OCI-LY3 (cell line): Measurements from ENCODE around the gene DCPS.
"Not testable (repeated sequence)": the region's sequence is repeated elsewhere in the genome, so short reads cannot be mapped to it uniquely, and the experiment has no call there.

Source experiments
- H2AFZ ChIP-seq: fragments of 200-600, 300-600 bp; shearing (Covaris generic); 2 replicates; pipeline ENCODE4 v1.6.0; 2014; ENCODE audit warnings: antibody characterized with exemption, low read depth, low read length
- H3K27ac ChIP-seq: fragments of 200-600, 300-600 bp; sonication (generic); 2 replicates; pipeline ENCODE4 v1.5.1; 2014; ENCODE audit warnings: mild to moderate bottlenecking, low read length, moderate library complexity, mixed read lengths
- H3K27me3 ChIP-seq: fragments of 200-600, 300-600 bp; sonication (generic); 2 replicates; pipeline ENCODE4 v1.6.1; 2014; ENCODE audit warnings: low read depth, low read length, mixed read lengths
- H3K36me3 ChIP-seq: fragments of 200-600, 300-600 bp; sonication (generic); replicated peaks from 2 replicates; pipeline ENCODE3; 2014; ENCODE audit warnings: low read depth, low read length, mixed read lengths
- H3K4me1 ChIP-seq: fragments of 300-600, 200-600 bp; sonication (generic); 2 replicates; pipeline ENCODE4 v1.6.1; 2014; ENCODE audit warnings: low read length, mixed read lengths
- H3K4me2 ChIP-seq: fragments of 200-600, 300-600 bp; sonication (generic); 2 replicates; pipeline ENCODE4 v1.6.1; 2014; ENCODE audit warnings: low read length, mixed read lengths
- H3K4me3 ChIP-seq: fragments of 300-600, 200-600 bp; sonication (generic); 2 replicates; pipeline ENCODE4 v1.5.1; 2014; ENCODE audit warnings: antibody characterized with exemption, mild to moderate bottlenecking, low read length, moderate library complexity
- H3K79me2 ChIP-seq: fragments of 300-600, 200-600 bp; shearing (Covaris generic); 2 replicates; pipeline ENCODE4 v1.6.1; 2014; ENCODE audit warnings: mild to moderate bottlenecking, low read length, mixed read lengths
- H3K9ac ChIP-seq: fragments of 300-600, 200-600 bp; shearing (Covaris generic); 2 replicates; pipeline ENCODE4 v1.6.0; 2014; ENCODE audit warnings: mild to moderate bottlenecking, low read length, moderate library complexity
- H3K9me3 ChIP-seq: fragments of 200-600, 300-600 bp; shearing (Covaris generic); 2 replicates; pipeline ENCODE4 v1.6.1; 2014; ENCODE audit warnings: low read length, mixed read lengths; ENCODE audit not compliant: insufficient read depth
- H4K20me1 ChIP-seq: fragments of 200-600, 300-600 bp; sonication (generic); 2 replicates; pipeline ENCODE4 v1.6.1; 2016; ENCODE audit warnings: low read length, mixed read lengths; ENCODE audit not compliant: insufficient read depth
- EZH2phosphoT487 ChIP-seq: fragments of 200-600 bp; shearing (Covaris generic); IDR thresholded peaks from 2 replicates; pipeline ENCODE4 v1.6.1; 2018; ENCODE audit warnings: antibody characterized with exemption, mixed run types, low read depth
- TF ChIP-seq, protein P1 (sequence below): fragments of 200-600, 300-600 bp; sonication (generic); IDR thresholded peaks from 2 replicates; pipeline ENCODE4 v1.5.1; 2014; ENCODE audit warnings: antibody characterized with exemption, low read length, low read depth

DCPS gene

DNA sequence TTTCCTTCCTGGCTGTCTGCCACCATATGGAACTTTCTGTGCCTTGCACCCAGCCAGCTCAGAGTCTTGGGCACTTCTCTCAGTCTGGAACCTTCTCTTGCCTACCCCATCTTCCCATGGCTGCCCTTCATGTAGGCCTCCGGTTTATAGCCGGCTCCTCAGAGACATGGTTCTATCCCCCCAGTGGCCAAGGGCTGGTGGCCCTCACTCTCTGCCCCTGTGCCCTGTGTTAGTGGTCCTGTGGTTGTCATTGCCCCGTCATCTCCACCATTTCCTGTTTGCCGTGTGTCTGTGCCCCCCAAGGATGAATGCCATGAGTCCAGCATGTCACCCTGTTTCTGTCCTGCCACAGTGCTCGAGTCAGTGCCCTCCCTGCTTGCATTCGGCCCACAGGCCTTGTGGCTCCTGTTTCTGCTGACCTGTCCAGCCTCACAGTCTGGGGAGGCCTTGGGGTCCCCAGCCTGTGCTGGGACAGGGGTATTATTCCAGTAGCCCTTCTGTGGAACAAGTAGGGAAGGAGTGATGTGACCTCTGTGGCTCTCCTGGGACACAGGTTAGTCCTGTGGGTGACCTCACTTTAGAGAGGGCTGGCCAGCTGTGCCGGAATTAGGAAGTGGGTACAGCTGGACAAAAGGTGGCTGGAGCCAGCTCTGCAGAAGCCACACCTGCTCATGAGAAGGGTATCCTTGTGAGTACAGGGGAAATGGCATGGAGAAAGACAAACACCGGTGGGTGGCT, 82.3 kb downstream of the DCPS start:
- Histone ChIP-seq H3K4me1 (no peaks in the 10 kb centered on the region), H3K4me2 (no peak overlapping the region), H2AFZ (no peak overlapping the region), H3K9ac (no peak overlapping the region), H3K4me3 (no peak overlapping the region), H3K27me3 (no peaks in the 10 kb centered on the region), H3K27ac (no peak overlapping the region), H3K36me3 (no peaks in the 10 kb centered on the region), H3K79me2 (no peaks in the 10 kb centered on the region), H4K20me1 (no peaks in the 10 kb centered on the region), H3K9me3 (no peaks in the 10 kb centered on the region)
- TF ChIP-seq, protein P1, sequence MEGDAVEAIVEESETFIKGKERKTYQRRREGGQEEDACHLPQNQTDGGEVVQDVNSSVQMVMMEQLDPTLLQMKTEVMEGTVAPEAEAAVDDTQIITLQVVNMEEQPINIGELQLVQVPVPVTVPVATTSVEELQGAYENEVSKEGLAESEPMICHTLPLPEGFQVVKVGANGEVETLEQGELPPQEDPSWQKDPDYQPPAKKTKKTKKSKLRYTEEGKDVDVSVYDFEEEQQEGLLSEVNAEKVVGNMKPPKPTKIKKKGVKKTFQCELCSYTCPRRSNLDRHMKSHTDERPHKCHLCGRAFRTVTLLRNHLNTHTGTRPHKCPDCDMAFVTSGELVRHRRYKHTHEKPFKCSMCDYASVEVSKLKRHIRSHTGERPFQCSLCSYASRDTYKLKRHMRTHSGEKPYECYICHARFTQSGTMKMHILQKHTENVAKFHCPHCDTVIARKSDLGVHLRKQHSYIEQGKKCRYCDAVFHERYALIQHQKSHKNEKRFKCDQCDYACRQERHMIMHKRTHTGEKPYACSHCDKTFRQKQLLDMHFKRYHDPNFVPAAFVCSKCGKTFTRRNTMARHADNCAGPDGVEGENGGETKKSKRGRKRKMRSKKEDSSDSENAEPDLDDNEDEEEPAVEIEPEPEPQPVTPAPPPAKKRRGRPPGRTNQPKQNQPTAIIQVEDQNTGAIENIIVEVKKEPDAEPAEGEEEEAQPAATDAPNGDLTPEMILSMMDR, result no peak
- no peak for TF ChIP-seq EZH2phosphoT487

DNA sequence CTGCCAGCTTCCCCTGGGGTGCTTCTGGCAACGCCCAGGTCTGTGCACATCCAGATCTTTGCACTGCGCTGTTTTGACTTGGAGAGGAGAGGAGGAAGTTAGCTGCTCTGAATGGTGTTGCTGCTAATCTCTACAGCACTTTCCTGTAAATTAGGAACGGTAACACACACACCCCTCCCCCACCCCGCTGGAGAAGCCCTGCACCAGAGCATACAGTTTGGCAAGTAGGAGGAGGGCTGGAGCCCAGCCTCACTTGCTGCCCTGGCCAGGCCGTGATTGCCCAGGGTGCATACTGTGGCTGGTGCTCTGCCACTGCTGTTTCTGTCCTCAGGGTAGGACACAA, 82.8 kb downstream of the DCPS start:
- H3K4me2 ChIP-seq, H3K27ac ChIP-seq, H3K4me3 ChIP-seq, H3K4me1 ChIP-seq, H3K9ac ChIP-seq, H3K36me3 ChIP-seq, H2AFZ ChIP-seq, H4K20me1 ChIP-seq, H3K9me3 ChIP-seq, H3K79me2 ChIP-seq, H3K27me3 ChIP-seq: not testable (repeated sequence)

DNA sequence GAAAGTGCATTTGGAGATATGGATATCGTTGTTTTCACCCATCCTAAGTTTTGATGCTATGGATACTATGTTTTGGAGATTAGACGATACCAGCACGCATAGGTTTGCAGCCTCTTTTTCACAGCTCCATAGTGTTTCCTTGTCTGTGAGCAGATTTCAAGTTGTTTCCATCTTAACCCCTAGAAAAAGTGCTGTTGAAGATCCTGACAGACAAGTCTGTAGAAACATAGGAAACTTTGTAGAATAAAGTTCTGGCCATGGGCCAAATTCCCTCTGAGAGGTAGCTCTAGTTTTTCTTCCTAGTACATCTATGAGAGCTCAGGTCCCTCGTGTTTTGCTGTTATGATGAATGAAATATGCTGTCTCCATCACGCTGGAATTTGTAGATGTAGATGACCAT, 84.0 kb downstream of the DCPS start:
- H3K4me3 ChIP-seq, result no peak overlapping the region
- no peaks in the 10 kb centered on the region for H3K79me2 ChIP-seq
- H3K27me3 ChIP-seq, result no peaks in the 10 kb centered on the region

DNA sequence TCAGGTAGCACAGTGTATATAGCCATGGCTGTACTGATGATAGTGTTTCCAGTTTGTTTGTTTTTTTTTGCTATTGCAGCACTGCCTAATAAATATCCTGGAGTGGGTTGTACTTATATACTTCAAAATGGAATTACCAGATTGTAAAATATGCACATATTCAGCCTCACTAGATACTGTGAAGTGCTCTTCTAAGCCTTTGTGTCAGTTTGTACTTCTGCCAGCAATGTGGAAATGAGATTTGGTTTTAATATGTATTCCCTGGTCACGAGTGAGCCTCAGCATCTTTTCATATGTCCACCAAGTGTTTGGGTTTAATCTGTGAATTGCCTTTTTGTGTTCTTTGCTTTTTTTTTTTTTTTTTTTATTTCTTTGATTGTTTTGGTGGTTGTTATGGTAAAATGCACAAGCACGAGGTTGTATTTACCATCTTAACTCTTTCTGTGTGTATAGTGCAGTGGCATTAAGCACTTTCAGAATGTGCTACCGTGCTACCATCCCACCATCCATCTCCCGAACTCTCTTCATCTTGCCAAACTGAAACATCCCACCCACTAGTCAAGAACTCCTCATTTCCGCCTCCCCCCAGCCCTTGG, 86.5 kb downstream of the DCPS start:
- Histone ChIP-seq H2AFZ (no peak overlapping the region), H3K9me3 (no peaks in the 10 kb centered on the region), H3K9ac (no peak overlapping the region), H3K79me2 (no peaks in the 10 kb centered on the region), H3K4me3 (no peak overlapping the region), H3K4me2 (no peak overlapping the region), H3K4me1 (peaks cover 3% of the 10 kb centered on the region; the same call in 1 of the 2 replicates), H3K36me3 (no peaks in the 10 kb centered on the region), H3K27me3 (no peaks in the 10 kb centered on the region), H3K27ac (no peak overlapping the region), H4K20me1 (no peaks in the 10 kb centered on the region)
- TF ChIP-seq EZH2phosphoT487, result no peak
- TF ChIP-seq, protein P1, result no peak

More for the DNA sequence above, 84.0 kb downstream of the DCPS start:
- Histone ChIP-seq H4K20me1 (no peaks in the 10 kb centered on the region), H2AFZ (no peak overlapping the region), H3K4me2 (no peak overlapping the region), H3K27ac (no peak overlapping the region), H3K4me1 (peaks cover 3% of the 10 kb centered on the region; the same call in 1 of the 2 replicates), H3K9me3 (no peaks in the 10 kb centered on the region), H3K9ac (no peak overlapping the region), H3K36me3 (no peaks in the 10 kb centered on the region)
- no peak for TF ChIP-seq EZH2phosphoT487
- TF ChIP-seq, protein P1, result no peak
